K562 (cell line): Measurements from ENCODE around the gene MAN2B1. TPM values are rescaled to one million over a fixed set of nuclear protein-coding genes. Genes with fewer than 3 reads are reported as not detected.

Source experiments
- ATAC-seq: fragments of 200-7000 bp; cut with Tn5 transposase; 3 replicates; pipeline ENCODE4 v1.9.1; 2020; ENCODE audit warnings: moderate library complexity
- BruUV-seq: library from RNA; stranded (reverse); fragments of 400-500 nt; replicated peaks from 2 replicates; lab custom pipeline; 2021; lab: Mats Ljungman, UMichigan
- CTCF ChIA-PET: fragments of 300-600 bp; formaldehyde crosslinking; extraction: SDS; loops from one replicate; lab custom pipeline; 2021; ENCODE audit warnings: low intra/inter-chr PET ratio; lab: Yijun Ruan, JAX
- POLR2A ChIA-PET: fragments of 300-600, 350-650 bp; sonication (Branson Sonifier 250); formaldehyde crosslinking; extraction: SDS; loops from one replicate; lab custom pipeline; 2021; ENCODE audit warnings: antibody characterized with exemption, inconsistent platforms; lab: Yijun Ruan, JAX
- DNase-seq, 4 experiments: peaks; one replicate each; pipeline versions ENCODE4 v3.0.0 to v3.0.0-alpha.2; 2011 to 2018; ENCODE audit warnings: low spot score in 3 of 4, mixed read lengths in 3 of 4; ENCODE audit errors: extremely low read depth in 1 of 4
- FAIRE-seq: peaks from 2 replicates; lab custom pipeline; 2011; peaks lifted over from hg19 to GRCh38; lab: Jason Lieb, UNC
- H2AFZ ChIP-seq: 2 replicates; pipeline ENCODE4 v1.6.0; 2011; ENCODE audit warnings: low read depth, low read length, control low read depth, inconsistent platforms
- H3K27ac ChIP-seq: fragments of 200-600 bp; 3 replicates; pipeline ENCODE4 v1.8.0; 2011; ENCODE audit warnings: low read depth, mild to moderate bottlenecking, control low read depth, inconsistent platforms, low read length, moderate library complexity, mixed read lengths; ENCODE audit errors: extremely low read depth
- H3K27me3 ChIP-seq, 2 experiments: fragments of 300-600 bp in 1 of 2; 2 replicates in 1 of 2; 3 replicates in 1 of 2; pipeline versions ENCODE4 v1.6.0 to v1.8.0; 2011; ENCODE audit warnings: inconsistent platforms in 2 of 2, low read length in 2 of 2, mild to moderate bottlenecking in 1 of 2, mixed read lengths in 1 of 2, moderate library complexity in 1 of 2; ENCODE audit not compliant: control insufficient read depth in 2 of 2, insufficient read depth in 2 of 2
- H3K36me3 ChIP-seq: fragments of 300-600 bp; 3 replicates; pipeline ENCODE4 v1.8.0; 2011; ENCODE audit warnings: mild to moderate bottlenecking, low read length, inconsistent platforms; ENCODE audit not compliant: control insufficient read depth, insufficient read depth
- H3K4me1 ChIP-seq, 2 experiments: fragments of 200-600 bp in 1 of 2; replicated peaks in 1 of 2; 2 replicates in 1 of 2; 3 replicates in 1 of 2; pipeline versions ENCODE4 v1.5.1 to v1.8.0; 2011; ENCODE audit warnings: inconsistent platforms in 2 of 2, low read length in 2 of 2, mild to moderate bottlenecking in 1 of 2, mixed read lengths in 1 of 2, moderate library complexity in 1 of 2; ENCODE audit not compliant: control insufficient read depth in 2 of 2, insufficient read depth in 2 of 2
- H3K4me2 ChIP-seq: 2 replicates; pipeline ENCODE4 v1.6.1; 2011; ENCODE audit warnings: low read length, control low read depth, inconsistent platforms, mixed read lengths; ENCODE audit not compliant: insufficient read depth
- H3K4me3 ChIP-seq: fragments of 200-600 bp; sonication (generic), shearing (Covaris generic); 2 replicates; pipeline ENCODE4 v1.5.1; 2016; ENCODE audit warnings: control low read depth, inconsistent platforms
- H3K79me2 ChIP-seq: fragments of 200-600 bp; 3 replicates; pipeline ENCODE4 v1.8.0; 2011; ENCODE audit warnings: low read length, inconsistent platforms; ENCODE audit not compliant: control insufficient read depth, insufficient read depth
- H3K9ac ChIP-seq, 2 experiments: 2 replicates each; pipeline versions ENCODE4 v1.6.0 to v1.6.1; 2011; ENCODE audit warnings: low read depth in 2 of 2, low read length in 2 of 2, control low read depth in 1 of 2, inconsistent platforms in 1 of 2, mild to moderate bottlenecking in 1 of 2, mixed read lengths in 1 of 2; ENCODE audit not compliant: insufficient read depth in 1 of 2
- H3K9me1 ChIP-seq: one replicate; pipeline ENCODE4 v1.6.0; 2011; ENCODE audit warnings: inconsistent platforms, mild to moderate bottlenecking, low read length, moderate library complexity; ENCODE audit not compliant: control insufficient read depth, insufficient read depth
- H3K9me3 ChIP-seq: replicated peaks from 2 replicates; pipeline ENCODE4 v1.5.1; 2011; ENCODE audit warnings: low read depth, low read length, inconsistent platforms; ENCODE audit not compliant: control insufficient read depth, insufficient read depth
- H4K20me1 ChIP-seq: replicated peaks from 2 replicates; pipeline ENCODE4 v1.6.1; 2011; ENCODE audit warnings: low read length, inconsistent platforms, mixed read lengths; ENCODE audit not compliant: control insufficient read depth, insufficient read depth
- POLR2A ChIP-seq: fragments of 450-650 bp; conservative IDR thresholded peaks from 2 replicates; pipeline ENCODE4 v1.6.1; 2016
- RBFOX2 ChIP-seq: fragments of 200-400 bp; formaldehyde crosslinking; IDR thresholded peaks from 2 replicates; pipeline ENCODE4 v1.6.1; 2017; ENCODE audit warnings: low read depth, mild to moderate bottlenecking, low read length, moderate library complexity
- WGBS: fragments of 100-300 bp; shearing (Covaris generic); methylation state at CpG from one replicate; pipeline ENCODE4 v1.1.6; 2016; ENCODE audit warnings: low coverage, mixed read lengths; ENCODE audit not compliant: insufficient coverage; ENCODE audit errors: missing lambda C conversion rate; 5-methylcytosine and 5-hydroxymethylcytosine counted together
- in situ Hi-C: fragments of 300-500 bp; cut with MboI; formaldehyde crosslinking; loops from 4 replicates; pipeline ENCODE4 v1.15.0; 2018; ENCODE audit warnings: inconsistent platforms, mixed read lengths
- intact Hi-C: fragments of 100-400 bp; cut with micrococcal nuclease; formaldehyde crosslinking; loops from 2 replicates; pipeline ENCODE4 v1.14.2; 2022
- polyA plus RNA-seq, 8 experiments: library from polyadenylated mRNA; depleted of rRNA in 4 of 8; stranded (reverse) in 5 of 8; unstranded in 3 of 8; fragments of >200 nt; fragmentation: Nextera tagmentation in 2 of 8; fragmentation: Illumina TruSeq in 1 of 8; extraction: Ambion mirVana in 2 of 8; extraction: Trizol in 1 of 8; gene quantifications; 2 replicates each; pipeline versions ENCODE4 v1.2.1 to v1.2.3, GENCODE V29; 2011 to 2014; ENCODE audit warnings: inconsistent platforms in 1 of 8, missing spikeins in 1 of 8
- total RNA-seq, 7 experiments: library from RNA; depleted of rRNA in 6 of 7; stranded (reverse); fragments of >200 nt in 6 of 7; fragmentation: Illumina TruSeq in 2 of 7; extraction: Trizol in 2 of 7; gene quantifications; 2 replicates each; pipeline versions ENCODE4 v1.2.1 to v1.2.3, GENCODE V29; 2011 to 2021; ENCODE audit warnings: low replicate concordance in 1 of 7
- TF ChIP-seq, protein P1 (sequence below): sonication (generic); formaldehyde crosslinking; IDR thresholded peaks from 2 replicates; pipeline ENCODE4 v1.8.0; 2022; ENCODE audit warnings: mild to moderate bottlenecking, missing genetic modification reagents

The MAN2B1 gene
- total and polyA plus RNA-seq, 9 of the 15 experiments (the other 6 are each of a cell fraction or from before 2014, with no cell fraction given), result 0.59 to 33.8 (median 11.4) TPM

DNA sequence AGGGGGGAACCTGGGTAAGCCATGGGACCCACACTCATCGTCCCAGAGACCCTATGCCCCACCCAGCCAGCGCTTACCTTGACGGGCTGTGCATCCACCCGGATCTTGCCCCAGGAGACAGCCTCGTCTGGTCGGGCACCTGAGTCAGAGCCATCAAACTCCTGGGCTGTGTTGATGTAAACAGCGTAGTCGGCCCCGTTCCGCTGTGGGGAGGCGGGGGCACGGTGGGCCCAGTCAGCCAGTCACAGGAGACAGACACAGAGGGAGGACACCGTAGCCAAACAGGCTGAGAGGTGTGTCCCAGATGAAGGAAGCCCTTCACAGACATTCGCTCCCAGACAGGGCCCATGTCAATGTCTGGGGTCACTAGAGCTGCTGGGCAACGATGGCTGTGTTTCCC, 9.4 kb upstream of the MAN2B1 start:
- ATAC-seq (no peak), FAIRE-seq (no peak)
- no peaks in the 10 kb centered on the region for H3K27me3 ChIP-seq
- BruUV-seq, result no TSS peak
- CTCF ChIA-PET, result interaction anchor here (0.7 kb wide), 1 partner anchor 171 kb away, joined by 3 read pairs; no protein-coding TSS in a partner anchor
- H3K4me2 ChIP-seq, result no peak overlapping the region
- H2AFZ ChIP-seq, result no peak overlapping the region
- H3K9me1 ChIP-seq, result no peaks in the 10 kb centered on the region
- intact Hi-C loops, result no loop called here
- TF ChIP-seq POLR2A, result 0 out of 2 replicates have a peak, but pooled peaks have one; percentile 1
- TF ChIP-seq, protein P1, sequence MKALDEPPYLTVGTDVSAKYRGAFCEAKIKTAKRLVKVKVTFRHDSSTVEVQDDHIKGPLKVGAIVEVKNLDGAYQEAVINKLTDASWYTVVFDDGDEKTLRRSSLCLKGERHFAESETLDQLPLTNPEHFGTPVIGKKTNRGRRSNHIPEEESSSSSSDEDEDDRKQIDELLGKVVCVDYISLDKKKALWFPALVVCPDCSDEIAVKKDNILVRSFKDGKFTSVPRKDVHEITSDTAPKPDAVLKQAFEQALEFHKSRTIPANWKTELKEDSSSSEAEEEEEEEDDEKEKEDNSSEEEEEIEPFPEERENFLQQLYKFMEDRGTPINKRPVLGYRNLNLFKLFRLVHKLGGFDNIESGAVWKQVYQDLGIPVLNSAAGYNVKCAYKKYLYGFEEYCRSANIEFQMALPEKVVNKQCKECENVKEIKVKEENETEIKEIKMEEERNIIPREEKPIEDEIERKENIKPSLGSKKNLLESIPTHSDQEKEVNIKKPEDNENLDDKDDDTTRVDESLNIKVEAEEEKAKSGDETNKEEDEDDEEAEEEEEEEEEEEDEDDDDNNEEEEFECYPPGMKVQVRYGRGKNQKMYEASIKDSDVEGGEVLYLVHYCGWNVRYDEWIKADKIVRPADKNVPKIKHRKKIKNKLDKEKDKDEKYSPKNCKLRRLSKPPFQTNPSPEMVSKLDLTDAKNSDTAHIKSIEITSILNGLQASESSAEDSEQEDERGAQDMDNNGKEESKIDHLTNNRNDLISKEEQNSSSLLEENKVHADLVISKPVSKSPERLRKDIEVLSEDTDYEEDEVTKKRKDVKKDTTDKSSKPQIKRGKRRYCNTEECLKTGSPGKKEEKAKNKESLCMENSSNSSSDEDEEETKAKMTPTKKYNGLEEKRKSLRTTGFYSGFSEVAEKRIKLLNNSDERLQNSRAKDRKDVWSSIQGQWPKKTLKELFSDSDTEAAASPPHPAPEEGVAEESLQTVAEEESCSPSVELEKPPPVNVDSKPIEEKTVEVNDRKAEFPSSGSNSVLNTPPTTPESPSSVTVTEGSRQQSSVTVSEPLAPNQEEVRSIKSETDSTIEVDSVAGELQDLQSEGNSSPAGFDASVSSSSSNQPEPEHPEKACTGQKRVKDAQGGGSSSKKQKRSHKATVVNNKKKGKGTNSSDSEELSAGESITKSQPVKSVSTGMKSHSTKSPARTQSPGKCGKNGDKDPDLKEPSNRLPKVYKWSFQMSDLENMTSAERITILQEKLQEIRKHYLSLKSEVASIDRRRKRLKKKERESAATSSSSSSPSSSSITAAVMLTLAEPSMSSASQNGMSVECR (CRISPR knock-in tag), result no peak
- peak; percentile 63 for TF ChIP-seq RBFOX2
- TF ChIP-seq, all 486 proteins: peak for 2
- Histone ChIP-seq H3K4me1 (peaks cover 0 to 22% of the 10 kb centered on the region in 2 experiments; a peak in 3 of 5 replicates), H3K9ac (0 out of 4 replicates have a peak overlapping the region, but pooled peaks of 1 of the 2 experiments have one; percentile 53), H3K27ac (no peak overlapping the region), H3K36me3 (peaks cover 78% of the 10 kb centered on the region), H3K4me3 (no peak overlapping the region), H3K9me3 (no peaks in the 10 kb centered on the region), H4K20me1 (no peaks in the 10 kb centered on the region; the same call in none of the 2 replicates), H3K79me2 (peaks cover 12% of the 10 kb centered on the region)
- DNase-seq, result no peak
- 78% methylated on average over 14 of the region's 15 CpGs for WGBS
- in situ Hi-C loops, result loop anchor here (10.0 kb wide), 1 partner anchor 471 kb away; no protein-coding TSS in a partner anchor
- POLR2A ChIA-PET, result interaction anchor here (1.0 to 1.6 kb wide), 2 partner anchors 10 kb away, joined by 3 to 5 read pairs; partner anchors contain the start of genes MAN2B1 and WDR83
